Stimulated activated CD8-positive, alpha-beta memory T cell treated with anti-CD3 and anti-CD28 coated beads, Interleukin-15, amount 100 ng/mL, for 24 hours (primary cell): ENCODE measurements around the gene PTPRD.
"Not testable (repeated sequence)": the region's sequence is repeated elsewhere in the genome, so short reads cannot be mapped to it uniquely, and the experiment has no call there.

Experiments used
- DNase-seq: peaks from one replicate; pipeline ENCODE4 v3.0.0-alpha.2; 2020; ENCODE audit warnings: low read depth

PTPRD gene

GRCh38 chr9:9498128-9498527 is 1114.7 kb downstream of the PTPRD start:
- no peak for DNase-seq

- no peak for DNase-seq
Measured at GRCh38 chr9:9494336-9494735, 1118.5 kb downstream of the PTPRD start.

GRCh38 chr9:9492506-9492905 is 1120.3 kb downstream of the PTPRD start:
- no peak for DNase-seq

GRCh38 chr9:9489183-9489582 is 1123.6 kb downstream of the PTPRD start:
- no peak for DNase-seq

- DNase-seq: no peak
Measured at GRCh38 chr9:9483175-9483574, 1129.6 kb downstream of the PTPRD start.

GRCh38 chr9:9478741-9479140 is 1134.1 kb downstream of the PTPRD start:
- DNase-seq: no peak

GRCh38 chr9:9469271-9469670 is 1143.5 kb downstream of the PTPRD start:
- no peak for DNase-seq

- not testable (repeated sequence) for DNase-seq
Measured at GRCh38 chr9:9441874-9442273, 1170.9 kb downstream of the PTPRD start.

GRCh38 chr9:9437641-9438040 is 1175.2 kb downstream of the PTPRD start:
- no peak for DNase-seq

- DNase-seq: not testable (repeated sequence)
Measured at GRCh38 chr9:9426454-9426853, 1186.3 kb downstream of the PTPRD start.

GRCh38 chr9:9412241-9412640 is 1200.6 kb downstream of the PTPRD start:
- no peak for DNase-seq

GRCh38 chr9:9410736-9411135 is 1202.1 kb downstream of the PTPRD start:
- no peak for DNase-seq

- no peak for DNase-seq
Measured at GRCh38 chr9:9399982-9400381, 1212.8 kb downstream of the PTPRD start.

GRCh38 chr9:9396518-9396917 is 1216.3 kb downstream of the PTPRD start:
- DNase-seq: no peak

GRCh38 chr9:9395539-9395938 is 1217.3 kb downstream of the PTPRD start:
- DNase-seq: no peak

- DNase-seq: no peak
Measured at GRCh38 chr9:9392755-9393154, 1220.0 kb downstream of the PTPRD start.

- DNase-seq: no peak
Measured at GRCh38 chr9:9389904-9390303, 1222.9 kb downstream of the PTPRD start.

- no peak for DNase-seq
Measured at GRCh38 chr9:9387511-9388115, 1225.2 kb downstream of the PTPRD start.

- no peak for DNase-seq
Measured at GRCh38 chr9:9362332-9362731, 1250.5 kb downstream of the PTPRD start.

- DNase-seq: no peak
Measured at GRCh38 chr9:9352877-9353481, 1259.8 kb downstream of the PTPRD start.

- DNase-seq: no peak
Measured at GRCh38 chr9:9341203-9341602, 1271.6 kb downstream of the PTPRD start.

- DNase-seq: no peak
Measured at GRCh38 chr9:9337129-9337528, 1275.7 kb downstream of the PTPRD start.

- DNase-seq: no peak
Measured at GRCh38 chr9:9326749-9327148, 1286.1 kb downstream of the PTPRD start.

GRCh38 chr9:9319007-9319406 is 1293.8 kb downstream of the PTPRD start:
- DNase-seq: no peak
